ENCODE results near the gene PCDHB6.
"Not testable (repeated sequence)": the region's sequence is repeated elsewhere in the genome, so short reads cannot be mapped to it uniquely, and the experiment has no call there.

DNA sequence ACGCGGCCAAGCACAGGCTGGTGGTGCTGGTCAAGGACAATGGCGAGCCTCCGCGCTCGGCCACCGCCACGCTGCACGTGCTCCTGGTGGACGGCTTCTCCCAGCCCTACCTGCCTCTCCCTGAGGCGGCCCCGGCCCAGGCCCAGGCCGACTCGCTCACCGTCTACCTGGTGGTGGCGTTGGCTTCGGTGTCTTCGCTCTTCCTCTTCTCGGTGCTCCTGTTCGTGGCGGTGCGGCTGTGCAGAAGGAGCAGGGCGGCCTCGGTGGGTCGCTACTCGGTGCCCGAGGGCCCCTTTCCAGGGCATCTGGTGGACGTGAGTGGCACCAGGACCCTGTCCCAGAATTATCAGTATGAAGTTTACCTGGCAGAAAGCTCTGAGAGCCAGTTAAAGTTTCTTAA is 8.0 kb downstream of the PCDHB6 start:
- TF ChIP-seq NBN (conservative IDR thresholded peaks at IDR 0.05); GRHL1 (CRISPR knock-in tag; conservative IDR thresholded peaks at IDR 0.05): not testable (repeated sequence)
- TF ChIP-seq, protein P1, sequence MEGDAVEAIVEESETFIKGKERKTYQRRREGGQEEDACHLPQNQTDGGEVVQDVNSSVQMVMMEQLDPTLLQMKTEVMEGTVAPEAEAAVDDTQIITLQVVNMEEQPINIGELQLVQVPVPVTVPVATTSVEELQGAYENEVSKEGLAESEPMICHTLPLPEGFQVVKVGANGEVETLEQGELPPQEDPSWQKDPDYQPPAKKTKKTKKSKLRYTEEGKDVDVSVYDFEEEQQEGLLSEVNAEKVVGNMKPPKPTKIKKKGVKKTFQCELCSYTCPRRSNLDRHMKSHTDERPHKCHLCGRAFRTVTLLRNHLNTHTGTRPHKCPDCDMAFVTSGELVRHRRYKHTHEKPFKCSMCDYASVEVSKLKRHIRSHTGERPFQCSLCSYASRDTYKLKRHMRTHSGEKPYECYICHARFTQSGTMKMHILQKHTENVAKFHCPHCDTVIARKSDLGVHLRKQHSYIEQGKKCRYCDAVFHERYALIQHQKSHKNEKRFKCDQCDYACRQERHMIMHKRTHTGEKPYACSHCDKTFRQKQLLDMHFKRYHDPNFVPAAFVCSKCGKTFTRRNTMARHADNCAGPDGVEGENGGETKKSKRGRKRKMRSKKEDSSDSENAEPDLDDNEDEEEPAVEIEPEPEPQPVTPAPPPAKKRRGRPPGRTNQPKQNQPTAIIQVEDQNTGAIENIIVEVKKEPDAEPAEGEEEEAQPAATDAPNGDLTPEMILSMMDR (CRISPR knock-in tag; IDR thresholded peaks at IDR 0.05), result not testable (repeated sequence)
